SK-N-SH treated with all-trans-retinoic acid at 6 μM for 48 hours (cell line): Measurements from ENCODE around the gene FHOD3.

Source experiments
- ATAC-seq: fragments of 200-7000 bp; cut with Tn5 transposase; 3 replicates; pipeline ENCODE4 v1.9.1; 2020; ENCODE audit warnings: mild to moderate bottlenecking, moderate library complexity
- ARNTL ChIP-seq: fragments of 450-650 bp; formaldehyde crosslinking; IDR thresholded peaks from 2 replicates; pipeline ENCODE4 v1.5.0; 2020; ENCODE audit warnings: low read depth, mild to moderate bottlenecking, moderate library complexity, borderline replicate concordance
- CREB5 ChIP-seq: fragments of 250-450 bp; sonication (Bioruptor Pico); IDR thresholded peaks from 2 replicates; pipeline ENCODE4 v1.5.1; 2020; ENCODE audit warnings: low read depth, mild to moderate bottlenecking, moderate library complexity
- ESRRG ChIP-seq: fragments of 250-450 bp; sonication (Bioruptor Pico); IDR thresholded peaks from 2 replicates; pipeline ENCODE4 v1.6.1; 2021; ENCODE audit warnings: mild to moderate bottlenecking
- GLIS3 ChIP-seq: fragments of 250-450 bp; sonication (Bioruptor Pico); IDR thresholded peaks from 2 replicates; pipeline ENCODE4 v1.5.0; 2020; ENCODE audit warnings: mild to moderate bottlenecking, moderate library complexity
- RARB ChIP-seq: fragments of 250-450 bp; sonication (Bioruptor Pico); IDR thresholded peaks from 2 replicates; pipeline ENCODE4 v1.8.0; 2021; ENCODE audit warnings: mild to moderate bottlenecking, moderate library complexity
- SNAI2 ChIP-seq: fragments of 250-450 bp; sonication (Bioruptor Pico); IDR thresholded peaks from 2 replicates; pipeline ENCODE4 v1.5.0; 2020; ENCODE audit warnings: mild to moderate bottlenecking, moderate library complexity
- TOX ChIP-seq: fragments of 250-450 bp; sonication (Bioruptor Pico); IDR thresholded peaks from 2 replicates; pipeline ENCODE4 v1.8.0; 2021; ENCODE audit warnings: mild to moderate bottlenecking, moderate library complexity, borderline replicate concordance
- TSHZ2 ChIP-seq: fragments of 250-450 bp; sonication (Bioruptor Pico); IDR thresholded peaks from 2 replicates; pipeline ENCODE4 v1.5.0; 2020; ENCODE audit warnings: mild to moderate bottlenecking, moderate library complexity
- ZC3H10 ChIP-seq: fragments of 250-450 bp; sonication (Bioruptor Pico); IDR thresholded peaks from 2 replicates; pipeline ENCODE4 v1.5.1; 2021; ENCODE audit warnings: mild to moderate bottlenecking, moderate library complexity
- ZFP3 ChIP-seq: fragments of 250-450 bp; sonication (Bioruptor Pico); IDR thresholded peaks from 2 replicates; pipeline ENCODE4 v1.5.0; 2020; ENCODE audit warnings: mild to moderate bottlenecking, moderate library complexity
- ZFP30 ChIP-seq: fragments of 450-650 bp; formaldehyde crosslinking; IDR thresholded peaks from 2 replicates; pipeline ENCODE4 v1.5.0; 2022; ENCODE audit warnings: mild to moderate bottlenecking, moderate library complexity
- ZNF70 ChIP-seq: fragments of 450-650 bp; formaldehyde crosslinking; IDR thresholded peaks from 2 replicates; pipeline ENCODE4 v1.5.0; 2020; ENCODE audit warnings: mild to moderate bottlenecking, moderate library complexity

Gene FHOD3

GRCh38 chr18:36693931-36694620 lies 396.6 kb downstream of the FHOD3 start:
- ATAC-seq: no peak; the same call in 1 of the 3 replicates
- no peak for TF ChIP-seq ZFP3 (CRISPR knock-in tag)
- no peak for TF ChIP-seq RARB
- no peak for TF ChIP-seq GLIS3 (CRISPR knock-in tag)
- TF ChIP-seq SNAI2 (CRISPR knock-in tag): no peak

GRCh38 chr18:36695806-36696205 lies 398.3 kb downstream of the FHOD3 start:
- no peak for ATAC-seq
- no peak for TF ChIP-seq TSHZ2 (CRISPR knock-in tag)
- TF ChIP-seq ZNF70 (CRISPR knock-in tag): no peak

GRCh38 chr18:36697905-36698304 lies 400.4 kb downstream of the FHOD3 start:
- ATAC-seq: peak; percentile 80
- TF ChIP-seq TOX (CRISPR knock-in tag) (no peak), TSHZ2 (CRISPR knock-in tag) (no peak)

GRCh38 chr18:36700955-36701354 lies 403.4 kb downstream of the FHOD3 start:
- TF ChIP-seq ZNF70 (CRISPR knock-in tag): no peak
- no peak for TF ChIP-seq TOX (CRISPR knock-in tag)
- no peak for TF ChIP-seq ESRRG
- TF ChIP-seq CREB5 (CRISPR knock-in tag): no peak
- TF ChIP-seq ZC3H10 (CRISPR knock-in tag): no peak
- TF ChIP-seq, all 23 proteins: peak for 0
- ATAC-seq: no peak

- no peak for ATAC-seq
- no peak for TF ChIP-seq ZFP30
- no peak for TF ChIP-seq ARNTL
- TF ChIP-seq RARB: no peak
- no peak for TF ChIP-seq TSHZ2 (CRISPR knock-in tag)
Measured at GRCh38 chr18:36702401-36703013, 405.0 kb downstream of the FHOD3 start.

- no peak for ATAC-seq
- TF ChIP-seq RARB: no peak
- TF ChIP-seq, all 23 proteins: peak for 0
Measured at GRCh38 chr18:36704156-36704555, 406.6 kb downstream of the FHOD3 start.
